ENCODE measurements around the gene DNPEP.

DNA sequence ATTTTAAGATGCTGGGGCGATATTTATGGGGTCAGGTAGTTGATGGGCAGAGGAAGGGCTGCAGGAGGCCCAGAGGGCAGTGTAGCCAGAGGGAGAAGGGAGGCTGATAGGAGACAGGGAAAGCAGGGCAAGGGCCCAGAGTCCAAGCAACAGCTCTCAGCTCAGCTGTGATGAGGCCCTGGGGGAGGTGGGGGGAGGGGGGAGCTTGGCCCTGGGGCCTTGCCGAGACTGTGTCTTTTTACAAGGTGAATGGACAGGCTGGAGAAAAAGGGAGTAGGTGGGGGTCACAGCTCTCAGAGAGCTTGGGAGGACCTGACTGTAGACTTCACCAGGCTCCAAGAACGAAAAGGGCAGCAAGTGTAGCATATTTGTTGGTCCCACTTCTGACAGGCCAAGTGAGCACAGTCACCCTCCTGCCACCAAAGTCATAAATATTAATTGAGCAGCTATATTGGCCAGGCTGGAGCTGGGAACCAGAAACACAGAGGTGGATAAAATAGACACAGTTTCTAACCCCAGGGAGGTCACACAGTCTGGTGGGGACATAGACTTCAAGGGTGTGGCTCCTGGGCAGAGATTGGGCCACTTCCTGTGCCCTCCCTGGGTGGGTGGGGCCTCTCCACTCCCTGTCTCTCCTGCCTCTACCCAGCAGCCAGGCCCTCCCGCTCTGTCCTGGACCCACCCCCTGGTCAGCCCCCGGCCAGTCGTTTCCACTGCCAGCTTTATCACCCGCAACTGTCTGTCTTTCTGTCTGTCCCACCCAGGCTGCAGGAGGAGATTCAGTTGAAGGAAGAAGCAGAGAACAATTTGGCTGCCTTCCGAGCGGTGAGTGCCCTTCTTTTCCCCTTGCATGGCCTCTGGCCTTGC, 31.9 kb upstream of the DNPEP start:
- TF ChIP-seq, protein P1, sequence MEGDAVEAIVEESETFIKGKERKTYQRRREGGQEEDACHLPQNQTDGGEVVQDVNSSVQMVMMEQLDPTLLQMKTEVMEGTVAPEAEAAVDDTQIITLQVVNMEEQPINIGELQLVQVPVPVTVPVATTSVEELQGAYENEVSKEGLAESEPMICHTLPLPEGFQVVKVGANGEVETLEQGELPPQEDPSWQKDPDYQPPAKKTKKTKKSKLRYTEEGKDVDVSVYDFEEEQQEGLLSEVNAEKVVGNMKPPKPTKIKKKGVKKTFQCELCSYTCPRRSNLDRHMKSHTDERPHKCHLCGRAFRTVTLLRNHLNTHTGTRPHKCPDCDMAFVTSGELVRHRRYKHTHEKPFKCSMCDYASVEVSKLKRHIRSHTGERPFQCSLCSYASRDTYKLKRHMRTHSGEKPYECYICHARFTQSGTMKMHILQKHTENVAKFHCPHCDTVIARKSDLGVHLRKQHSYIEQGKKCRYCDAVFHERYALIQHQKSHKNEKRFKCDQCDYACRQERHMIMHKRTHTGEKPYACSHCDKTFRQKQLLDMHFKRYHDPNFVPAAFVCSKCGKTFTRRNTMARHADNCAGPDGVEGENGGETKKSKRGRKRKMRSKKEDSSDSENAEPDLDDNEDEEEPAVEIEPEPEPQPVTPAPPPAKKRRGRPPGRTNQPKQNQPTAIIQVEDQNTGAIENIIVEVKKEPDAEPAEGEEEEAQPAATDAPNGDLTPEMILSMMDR (conservative IDR thresholded peaks at IDR 0.05; ENCODE audit: low read depth, low read length) = no peak
- TF ChIP-seq EZH2 (IDR thresholded peaks at IDR 0.05; ENCODE audit: borderline replicate concordance, low read depth, low read length, poor library complexity, severe bottlenecking) = no peak

Measured in A673 (cell line).